PC-3 (cell line): Measurements from ENCODE around the gene AK8. TPM values are rescaled to one million over a fixed set of nuclear protein-coding genes. Genes with fewer than 3 reads are reported as not detected.

Experiments
- ATAC-seq: fragments of 200-7000 bp; cut with Tn5 transposase; 2 replicates; pipeline ENCODE4 v1.9.1; 2020; ENCODE audit warnings: mild to moderate bottlenecking, moderate library complexity
- BruUV-seq: library from RNA; stranded (reverse); fragments of 400-500 nt; replicated peaks from 2 replicates; lab custom pipeline; 2021; lab: Mats Ljungman, UMichigan
- CTCF ChIA-PET: fragments of 300-600 bp; sonication (Branson Sonifier 250); formaldehyde crosslinking; loops from one replicate; lab custom pipeline; 2022; ENCODE audit warnings: antibody characterized with exemption; lab: Charles Lee
- POLR2A ChIA-PET: fragments of 300-600 bp; sonication (Branson Sonifier 250); formaldehyde crosslinking; loops from one replicate; lab custom pipeline; 2022; ENCODE audit warnings: antibody characterized with exemption; ENCODE audit not compliant: unreplicated experiment; lab: Charles Lee
- DNase-seq: peaks from one replicate; pipeline ENCODE4 v3.0.0-alpha.2; 2015
- H2AFZ ChIP-seq: fragments of 300-600 bp; sonication (generic); 2 replicates; pipeline ENCODE4 v1.6.0; 2016; ENCODE audit warnings: antibody characterized with exemption, low read length
- H3F3A ChIP-seq: fragments of 300-600 bp; sonication (generic); one replicate; pipeline ENCODE4 v1.6.0; 2017; ENCODE audit warnings: antibody characterized with exemption, low read length, control low read depth, mild to moderate bottlenecking; ENCODE audit not compliant: unreplicated experiment
- H3K27ac ChIP-seq: fragments of 300-600 bp; sonication (generic); 2 replicates; pipeline ENCODE4 v1.5.1; 2016; ENCODE audit warnings: mild to moderate bottlenecking, low read length
- H3K27me3 ChIP-seq: fragments of 300-600 bp; sonication (generic); 2 replicates; pipeline ENCODE4 v1.6.1; 2016; ENCODE audit warnings: low read length, mixed read lengths
- H3K36me3 ChIP-seq: fragments of 300-600 bp; sonication (generic); 2 replicates; pipeline ENCODE4 v1.6.1; 2016; ENCODE audit warnings: low read depth, mixed run types, low read length, mixed read lengths
- H3K4me1 ChIP-seq: fragments of 300-600 bp; sonication (generic); 2 replicates; pipeline ENCODE4 v1.5.1; 2016; ENCODE audit warnings: low read length; ENCODE audit not compliant: insufficient read depth
- H3K4me2 ChIP-seq: fragments of 300-600 bp; sonication (generic); 2 replicates; pipeline ENCODE4 v1.6.0; 2016; ENCODE audit warnings: low read length
- H3K4me3 ChIP-seq: fragments of 300-600 bp; sonication (generic); 2 replicates; pipeline ENCODE4 v1.5.1; 2016; ENCODE audit warnings: mild to moderate bottlenecking, low read length, mixed read lengths
- H3K79me2 ChIP-seq: fragments of 300-600 bp; sonication (generic); 2 replicates; pipeline ENCODE4 v1.6.1; 2017; ENCODE audit warnings: low read length, mixed read lengths
- H3K9ac ChIP-seq: fragments of 300-600 bp; sonication (generic); 2 replicates; pipeline ENCODE4 v1.6.0; 2016; ENCODE audit warnings: mild to moderate bottlenecking, low read length
- H3K9me2 ChIP-seq: fragments of 300-600 bp; sonication (generic); replicated peaks from 2 replicates; pipeline ENCODE4 v1.6.1; 2016; ENCODE audit warnings: mixed run types, low read length, mixed read lengths
- H3K9me3 ChIP-seq: fragments of 300-600 bp; sonication (generic); 2 replicates; pipeline ENCODE4 v1.6.1; 2016; ENCODE audit warnings: low read length, mixed read lengths
- H4K20me1 ChIP-seq: fragments of 300-600 bp; sonication (generic); 2 replicates; pipeline ENCODE4 v1.6.1; 2016; ENCODE audit warnings: low read length, mixed read lengths
- EZH2 ChIP-seq: fragments of 300-600 bp; sonication (generic); IDR thresholded peaks from one replicate; pipeline ENCODE4 v1.6.1; 2017; ENCODE audit warnings: antibody characterized with exemption, mild to moderate bottlenecking, low read length; ENCODE audit not compliant: unreplicated experiment
- EZH2phosphoT487 ChIP-seq: fragments of 300-600 bp; sonication (generic); IDR thresholded peaks from 2 replicates; pipeline ENCODE4 v1.6.1; 2018; ENCODE audit warnings: mild to moderate bottlenecking, antibody characterized with exemption, low read length, borderline replicate concordance
- intact Hi-C: fragments of 100-400 bp; cut with micrococcal nuclease; formaldehyde crosslinking; loops from 2 replicates; pipeline ENCODE4 v1.9.0; 2023
- total RNA-seq: library from RNA; depleted of rRNA; stranded (reverse); fragments of >200 nt; gene quantifications from 2 replicates; pipeline ENCODE4 v1.2.3, GENCODE V29; 2014
- TF ChIP-seq, protein P1 (sequence below): fragments of 300-600 bp; sonication (generic); conservative IDR thresholded peaks from 2 replicates; pipeline ENCODE4 v1.5.1; 2017; ENCODE audit warnings: antibody characterized with exemption, low read depth, mild to moderate bottlenecking, low read length

AK8 gene
- total RNA-seq, 1 experiment from 2014 or later, result 0.55 TPM

- H3K9ac ChIP-seq, result no peak overlapping the region
- BruUV-seq, result no TSS peak
- no peaks in the 10 kb centered on the region for H3K9me3 ChIP-seq
- no peaks in the 10 kb centered on the region for H3K27me3 ChIP-seq
- no peak overlapping the region for H2AFZ ChIP-seq
- no peaks in the 10 kb centered on the region for H3K4me1 ChIP-seq
- H3K9me2 ChIP-seq, result no peaks in the 10 kb centered on the region
- no peaks in the 10 kb centered on the region for H4K20me1 ChIP-seq
- intact Hi-C loops, result no loop called here
- H3K79me2 ChIP-seq, result no peaks in the 10 kb centered on the region
- no peaks in the 10 kb centered on the region for H3K36me3 ChIP-seq
- TF ChIP-seq EZH2 (no peak), EZH2phosphoT487 (no peak)
- TF ChIP-seq, protein P1, sequence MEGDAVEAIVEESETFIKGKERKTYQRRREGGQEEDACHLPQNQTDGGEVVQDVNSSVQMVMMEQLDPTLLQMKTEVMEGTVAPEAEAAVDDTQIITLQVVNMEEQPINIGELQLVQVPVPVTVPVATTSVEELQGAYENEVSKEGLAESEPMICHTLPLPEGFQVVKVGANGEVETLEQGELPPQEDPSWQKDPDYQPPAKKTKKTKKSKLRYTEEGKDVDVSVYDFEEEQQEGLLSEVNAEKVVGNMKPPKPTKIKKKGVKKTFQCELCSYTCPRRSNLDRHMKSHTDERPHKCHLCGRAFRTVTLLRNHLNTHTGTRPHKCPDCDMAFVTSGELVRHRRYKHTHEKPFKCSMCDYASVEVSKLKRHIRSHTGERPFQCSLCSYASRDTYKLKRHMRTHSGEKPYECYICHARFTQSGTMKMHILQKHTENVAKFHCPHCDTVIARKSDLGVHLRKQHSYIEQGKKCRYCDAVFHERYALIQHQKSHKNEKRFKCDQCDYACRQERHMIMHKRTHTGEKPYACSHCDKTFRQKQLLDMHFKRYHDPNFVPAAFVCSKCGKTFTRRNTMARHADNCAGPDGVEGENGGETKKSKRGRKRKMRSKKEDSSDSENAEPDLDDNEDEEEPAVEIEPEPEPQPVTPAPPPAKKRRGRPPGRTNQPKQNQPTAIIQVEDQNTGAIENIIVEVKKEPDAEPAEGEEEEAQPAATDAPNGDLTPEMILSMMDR, result no peak
- DNase-seq, result no peak
- no peak overlapping the region for H3K4me3 ChIP-seq
- no peak for ATAC-seq
- no peak overlapping the region for H3K4me2 ChIP-seq
- ChIA-PET CTCF (no interaction called here), POLR2A (no interaction called here)
- no peaks in the 10 kb centered on the region for H3F3A ChIP-seq
- H3K27ac ChIP-seq, result no peak overlapping the region
Observed at GRCh38 chr9:132823370-132824145, 54.5 kb downstream of the AK8 start.

DNA sequence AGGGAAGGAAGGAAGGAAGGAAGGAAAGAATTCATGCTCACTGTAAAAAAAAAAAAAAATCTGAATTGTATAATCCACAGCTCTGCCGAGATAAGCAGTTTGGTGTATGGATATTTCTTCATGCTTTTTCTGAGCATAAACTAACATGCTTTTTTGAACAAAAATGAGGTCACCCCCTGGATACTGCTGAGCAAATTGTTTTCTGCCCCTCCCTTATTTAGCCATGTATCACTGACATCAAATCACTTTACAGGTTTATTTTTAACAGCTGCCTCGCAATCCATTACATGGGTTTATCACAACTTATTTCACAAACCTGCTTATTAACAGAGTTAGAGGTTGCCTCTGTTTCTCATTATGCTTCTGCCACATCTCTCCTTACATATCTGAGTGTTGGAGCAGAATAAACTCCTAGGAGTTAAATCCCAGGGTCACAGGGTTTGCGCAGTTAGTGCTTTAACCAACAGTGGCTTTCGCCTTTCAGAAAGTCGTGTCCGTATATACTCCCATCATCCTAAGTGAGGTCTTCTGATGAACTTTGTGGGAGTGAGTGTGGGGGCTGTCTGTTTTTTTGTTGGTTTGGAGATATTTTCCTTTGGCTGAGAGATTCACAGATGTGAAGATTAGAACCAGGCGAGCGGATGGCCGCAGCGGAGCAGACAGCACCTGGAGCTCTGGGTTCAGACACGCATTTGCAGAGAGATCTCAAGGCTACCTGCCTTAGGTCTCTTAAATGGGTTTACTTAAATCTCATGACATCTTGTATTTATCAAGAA is 57.7 kb downstream of the AK8 start:
- TF ChIP-seq EZH2phosphoT487 (no peak), EZH2 (no peak)
- TF ChIP-seq, protein P1, result no peak
- no peaks in the 10 kb centered on the region for H3K79me2 ChIP-seq
- CTCF ChIA-PET, result no interaction called here
- ATAC-seq (no peak), DNase-seq (no peak)
- no peaks in the 10 kb centered on the region for H3K9me3 ChIP-seq
- no peak overlapping the region for H3K9ac ChIP-seq
- no peaks in the 10 kb centered on the region for H3K27me3 ChIP-seq
- H3K4me1 ChIP-seq, result no peaks in the 10 kb centered on the region
- H3F3A ChIP-seq, result no peaks in the 10 kb centered on the region
- no peak overlapping the region for H3K4me2 ChIP-seq
- no peak overlapping the region for H2AFZ ChIP-seq
- H3K4me3 ChIP-seq, result no peak overlapping the region
- no peaks in the 10 kb centered on the region for H3K36me3 ChIP-seq
- BruUV-seq, result no TSS peak
- no peak overlapping the region for H3K27ac ChIP-seq
- no peaks in the 10 kb centered on the region for H4K20me1 ChIP-seq
- intact Hi-C loops, result no loop called here
- no peaks in the 10 kb centered on the region for H3K9me2 ChIP-seq
- POLR2A ChIA-PET, result no interaction called here
